AG04450 (cell line): ENCODE data around the gene TBC1D7. TPM values are rescaled to one million over a fixed set of nuclear protein-coding genes. Genes with fewer than 3 reads are reported as not detected.

Experiments used
- CTCF ChIA-PET: fragments of 300-600, 350-600 bp; formaldehyde crosslinking; extraction: SDS; loops from one replicate; lab custom pipeline; 2022; ENCODE audit warnings: antibody characterized with exemption, inconsistent platforms; lab: Charles Lee
- POLR2A ChIA-PET: fragments of 350-600 bp; formaldehyde crosslinking; extraction: SDS; loops from one replicate; lab custom pipeline; 2021; ENCODE audit warnings: antibody characterized with exemption, inconsistent platforms; lab: Yijun Ruan, JAX
- DNase-seq: peaks from one replicate; pipeline ENCODE4 v3.0.0-alpha.2; 2011; ENCODE audit warnings: low read depth, low spot score
- H3K27ac ChIP-seq: one replicate; pipeline ENCODE4 v1.5.1; 2012; ENCODE audit warnings: low read depth, low read length, control low read depth
- H3K27me3 ChIP-seq: one replicate; pipeline ENCODE4 v1.6.0; 2012; ENCODE audit warnings: low read length; ENCODE audit not compliant: control insufficient read depth, insufficient read depth
- H3K4me3 ChIP-seq: 2 replicates; pipeline ENCODE4 v1.5.1; 2011; ENCODE audit warnings: mild to moderate bottlenecking, low read depth, low read length, control low read depth
- H3K9me3 ChIP-seq: 2 replicates; pipeline ENCODE4 v1.5.1; 2012; ENCODE audit warnings: low read length; ENCODE audit not compliant: control insufficient read depth, insufficient read depth
- CTCF ChIP-seq: IDR thresholded peaks from 2 replicates; pipeline ENCODE4 v1.5.1; 2011; ENCODE audit warnings: low read depth, low read length, control low read depth, inconsistent platforms
- polyA plus RNA-seq: library from polyadenylated mRNA; depleted of rRNA; stranded (reverse); fragments of >200 nt; gene quantifications from 2 replicates; pipeline ENCODE4 v1.2.3, GENCODE V29; 2011; rRNA removed

TBC1D7 gene
- polyA plus RNA-seq, 1 experiment: 37.6 TPM

- Histone ChIP-seq H3K27me3 (no peaks in the 10 kb centered on the region), H3K4me3 (no peak overlapping the region), H3K9me3 (no peaks in the 10 kb centered on the region), H3K27ac (no peak overlapping the region)
- CTCF ChIA-PET: no interaction called here
- DNase-seq: no peak
- TF ChIP-seq CTCF: no peak
- POLR2A ChIA-PET: no interaction called here
These were observed 68.9 kb downstream of the TBC1D7 start for GRCh38 chr6:13259393-13259792.

- POLR2A ChIA-PET: no interaction called here
- no peak for DNase-seq
- TF ChIP-seq CTCF: no peak
These were observed 71.9 kb downstream of the TBC1D7 start for GRCh38 chr6:13256266-13257001.

More at GRCh38 chr6:13256266-13257001, 71.9 kb downstream of the TBC1D7 start:
- Histone ChIP-seq H3K27me3 (peaks cover 2% of the 10 kb centered on the region), H3K4me3 (no peak overlapping the region), H3K27ac (no peak overlapping the region), H3K9me3 (no peaks in the 10 kb centered on the region)
- CTCF ChIA-PET: no interaction called here

Other genes starting within 250 kb of the TBC1D7 start
- gene GFOD1, start 159.1 kb upstream of the TBC1D7 start, polyA plus RNA-seq: 2.7 and 3.0 TPM in 2 replicates
- 5.3 and 5.4 TPM in 2 replicates for gene SIRT5, start 246.1 kb upstream of the TBC1D7 start, polyA plus RNA-seq